Measurements from ENCODE around the gene ZC3H6. TPM values are rescaled to one million over a fixed set of nuclear protein-coding genes. Genes with fewer than 3 reads are reported as not detected.
"Not testable (repeated sequence)": the region's sequence is repeated elsewhere in the genome, so short reads cannot be mapped to it uniquely, and the experiment has no call there.

The ZC3H6 gene
- polyA plus RNA-seq, 1 donor: 7.1 TPM

DNA sequence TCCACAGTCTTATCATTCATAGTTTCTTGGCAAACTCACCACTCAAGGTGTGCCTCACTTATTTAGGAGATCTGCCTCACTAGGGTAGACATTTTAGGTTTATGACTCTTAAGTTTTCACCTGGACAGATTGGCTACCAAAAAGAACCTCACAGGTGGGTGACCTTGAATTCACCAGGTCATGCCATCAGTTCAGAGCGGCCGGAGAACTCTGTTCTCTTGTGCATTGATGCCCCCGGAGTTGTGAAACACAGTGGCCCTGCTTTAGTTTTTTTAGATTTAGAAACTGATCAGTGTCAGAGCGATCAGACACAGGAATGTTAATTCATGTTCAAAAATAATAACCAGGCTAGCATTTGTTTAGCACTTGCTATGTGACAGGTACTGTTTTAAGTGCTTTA lies 6.7 kb downstream of the ZC3H6 start:
- DNase-seq: not testable (repeated sequence)

DNA sequence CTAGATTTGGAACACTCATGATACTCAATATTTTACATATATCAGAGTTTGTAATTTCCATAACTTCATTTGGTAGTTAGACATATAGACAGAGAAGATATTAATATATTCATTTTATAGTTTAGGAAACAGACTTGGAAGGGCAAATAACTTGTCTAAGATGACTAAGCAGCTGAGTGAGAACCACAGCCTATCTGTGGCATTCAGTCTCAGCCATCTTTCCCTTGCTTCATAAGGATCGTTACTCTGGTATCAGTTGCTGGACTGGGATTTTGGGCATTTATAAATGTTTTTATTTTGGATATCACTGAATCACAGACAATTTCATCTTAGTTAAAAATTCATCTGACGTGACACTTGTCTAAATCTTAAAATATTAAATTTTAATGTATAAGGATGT lies 8.1 kb downstream of the ZC3H6 start:
- not testable (repeated sequence) for DNase-seq

DNA sequence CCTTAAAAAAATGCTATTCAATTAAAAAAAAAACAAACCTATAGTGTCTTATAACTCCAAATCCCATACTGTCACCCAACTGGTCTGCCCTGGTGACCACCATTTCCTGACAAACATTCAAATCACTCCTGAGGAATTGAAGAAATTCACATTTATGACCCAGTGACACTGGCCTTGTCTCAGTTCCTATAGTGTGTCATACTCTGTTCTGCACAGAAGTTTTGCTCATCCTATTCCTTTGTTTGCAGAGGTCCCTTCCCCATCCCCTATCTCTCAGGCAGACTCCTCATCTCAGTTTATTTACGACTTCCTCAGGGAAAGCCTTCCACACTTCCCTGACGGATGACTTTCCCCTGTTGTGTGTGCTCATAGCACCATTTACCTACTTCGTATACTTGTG lies 14.7 kb downstream of the ZC3H6 start:
- DNase-seq: no peak

DNA sequence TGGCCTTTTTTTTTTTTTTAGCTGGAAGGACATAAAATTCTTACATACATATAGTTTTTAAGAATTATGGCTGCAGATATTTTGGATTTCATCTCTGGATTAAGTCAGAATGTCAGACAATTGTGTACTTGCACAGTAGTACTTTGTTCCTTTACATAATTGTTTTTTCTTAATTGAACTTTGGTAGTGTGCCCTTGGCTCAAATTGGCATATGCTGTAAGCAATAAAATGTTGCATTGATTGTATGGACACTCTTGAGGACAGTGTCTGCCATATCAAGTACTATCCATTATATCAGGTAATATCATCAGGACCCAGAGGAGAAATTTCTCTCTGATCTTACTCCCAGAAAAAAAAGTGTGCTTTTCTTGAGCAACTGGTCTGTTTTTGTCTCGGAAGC lies 15.3 kb downstream of the ZC3H6 start:
- no peak for DNase-seq

DNA sequence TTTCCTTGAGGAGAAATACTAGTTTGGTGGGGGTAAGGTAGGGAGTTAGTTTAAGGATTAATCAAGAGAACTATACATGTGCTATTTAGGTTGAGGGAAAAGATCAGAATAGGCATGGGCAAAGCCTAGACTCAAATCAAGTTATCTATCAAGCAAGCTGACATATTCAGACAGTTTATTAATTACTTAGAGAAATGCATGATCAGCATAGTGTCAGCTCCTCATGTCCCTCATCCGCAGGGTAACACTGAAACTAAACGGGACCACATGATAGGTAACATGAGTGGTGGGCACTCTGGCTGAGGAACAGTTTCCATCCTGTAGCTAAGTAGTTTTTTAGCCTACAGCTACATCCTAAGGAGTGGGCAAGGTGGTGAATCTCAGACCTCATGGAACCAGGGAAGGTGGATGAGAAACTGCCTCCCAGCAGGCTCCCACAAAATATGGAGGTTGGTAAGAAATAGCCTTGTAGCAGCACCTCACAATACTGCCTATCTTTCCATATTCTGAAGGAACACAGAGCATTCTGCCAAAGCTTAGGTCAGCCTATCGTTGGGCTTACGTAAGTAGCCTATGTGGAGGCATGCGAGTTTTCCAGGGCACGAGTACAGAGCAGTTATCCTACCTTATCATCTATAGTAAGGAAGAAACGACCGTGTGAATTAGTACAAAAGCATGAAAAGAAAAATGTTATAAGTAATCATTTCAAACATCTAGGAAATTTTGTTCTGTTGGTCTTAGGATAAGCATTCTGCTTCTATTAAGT lies 18.4 kb downstream of the ZC3H6 start:
- no peak for DNase-seq

DNA sequence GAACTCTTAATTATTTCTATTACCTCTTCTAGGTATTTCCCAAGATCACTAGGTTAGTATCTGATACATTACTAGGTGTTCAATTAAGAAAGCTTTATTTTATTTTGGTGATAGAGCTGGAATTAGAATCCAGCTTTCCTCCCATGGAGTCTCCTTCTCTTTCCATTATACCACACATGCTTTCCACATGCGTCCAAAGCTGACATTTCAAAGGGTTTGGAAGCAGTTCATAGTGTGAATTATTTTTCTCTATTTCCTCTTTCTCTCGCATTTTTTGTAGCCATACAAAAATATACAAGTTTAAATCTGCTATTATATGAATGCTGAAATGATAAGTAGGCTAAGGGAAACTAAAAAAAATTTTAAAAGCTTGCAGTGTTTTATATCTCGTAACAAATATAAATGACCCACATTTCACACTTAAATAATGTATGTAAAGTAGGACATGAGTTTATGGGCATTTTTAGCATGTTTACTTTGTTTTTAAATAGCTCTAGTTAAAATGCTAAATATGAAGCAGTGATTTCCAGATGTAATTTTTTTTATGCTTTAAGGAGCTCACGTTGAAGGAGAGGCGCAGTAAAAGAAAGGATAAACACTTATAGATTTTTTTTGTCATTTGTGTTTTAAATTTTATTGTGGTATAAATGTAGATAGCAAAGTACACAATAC lies 20.1 kb downstream of the ZC3H6 start:
- DNase-seq: no peak

DNA sequence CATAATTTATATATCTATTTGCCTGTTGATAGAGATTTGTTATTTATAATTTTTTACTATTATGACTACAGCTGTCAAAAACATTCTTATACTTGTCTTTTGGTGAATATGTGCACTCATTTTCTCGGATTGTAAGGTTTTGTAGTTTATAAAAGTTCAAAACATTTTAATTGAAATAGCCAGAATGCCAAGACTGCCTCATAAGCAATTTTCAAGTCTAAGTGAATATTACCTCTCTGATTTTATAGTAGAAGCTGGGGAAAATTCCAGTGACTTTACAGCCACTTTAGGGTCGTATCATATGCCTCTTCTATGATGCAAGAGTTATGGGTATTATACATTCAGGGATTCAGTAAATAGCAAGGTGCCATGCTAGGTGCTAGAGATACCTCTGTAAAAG lies 21.0 kb downstream of the ZC3H6 start:
- no peak for DNase-seq

DNA sequence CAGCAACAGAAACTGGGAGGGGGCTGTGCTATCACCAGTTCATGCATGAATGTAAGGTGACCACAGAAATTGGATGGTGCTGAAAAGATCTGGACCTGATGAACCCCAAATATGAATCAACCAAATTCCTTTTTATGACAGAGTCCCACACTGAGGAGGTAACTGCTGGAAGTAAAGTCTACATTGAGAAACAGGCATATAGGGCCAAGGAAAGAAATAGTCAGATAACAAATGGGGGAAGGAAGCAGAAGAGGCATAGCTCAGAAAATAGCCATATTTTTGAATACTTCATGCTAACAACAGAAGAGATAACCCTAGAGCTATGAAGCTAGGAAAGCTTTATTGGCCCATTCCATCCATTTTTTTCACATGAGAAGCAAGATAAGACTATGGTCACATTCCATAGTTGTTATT lies 25.8 kb downstream of the ZC3H6 start:
- DNase-seq: no peak

DNA sequence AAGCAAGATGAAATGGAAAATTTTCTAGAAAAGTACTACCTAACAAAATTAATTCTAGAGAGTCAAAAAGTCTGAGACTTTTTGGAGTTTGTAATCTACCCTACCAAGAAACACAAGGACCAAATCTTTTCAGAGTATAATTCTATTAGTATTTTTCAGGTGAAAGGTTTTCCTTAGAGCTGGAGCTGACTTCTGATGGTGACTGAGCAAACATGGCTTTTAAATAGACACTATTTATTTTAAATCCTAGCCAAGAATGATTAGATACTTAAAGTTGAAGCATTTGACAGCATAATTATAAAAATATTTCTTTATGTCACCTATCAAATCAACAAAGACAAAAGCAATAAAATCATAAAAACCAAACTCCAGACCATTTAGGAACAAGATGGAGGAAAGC lies 26.6 kb downstream of the ZC3H6 start:
- DNase-seq: no peak

DNA sequence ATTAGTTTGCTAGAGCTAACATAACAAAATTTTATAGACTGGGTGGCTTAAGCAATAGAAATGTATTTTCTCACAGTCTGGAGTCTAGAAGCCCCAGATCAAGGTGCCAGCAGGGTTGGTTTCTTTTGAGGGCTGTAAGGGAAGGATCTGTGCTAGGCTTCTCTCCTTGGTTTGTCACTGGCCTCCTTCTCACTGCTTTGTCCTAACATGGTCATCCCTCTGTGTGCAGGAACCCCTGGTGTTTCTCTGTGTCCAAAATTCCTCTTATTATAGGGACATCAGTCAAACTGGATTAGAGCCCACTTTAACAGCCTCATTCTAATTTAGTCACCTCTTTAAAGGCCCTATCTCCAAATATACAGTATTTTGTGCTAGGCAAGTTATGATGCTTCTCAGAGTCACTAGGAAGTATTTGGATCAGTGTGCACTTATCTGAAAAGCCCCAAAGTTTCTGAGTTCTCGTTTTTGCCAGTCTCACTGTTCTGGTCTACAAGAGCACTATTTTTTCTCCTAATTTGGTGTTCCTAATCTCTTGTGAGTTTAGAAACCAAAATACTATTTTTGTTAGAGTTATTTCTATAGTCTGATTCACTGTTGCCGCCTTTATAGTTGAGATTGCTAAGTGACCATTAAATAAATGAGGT lies 29.0 kb downstream of the ZC3H6 start:
- DNase-seq: no peak

DNA sequence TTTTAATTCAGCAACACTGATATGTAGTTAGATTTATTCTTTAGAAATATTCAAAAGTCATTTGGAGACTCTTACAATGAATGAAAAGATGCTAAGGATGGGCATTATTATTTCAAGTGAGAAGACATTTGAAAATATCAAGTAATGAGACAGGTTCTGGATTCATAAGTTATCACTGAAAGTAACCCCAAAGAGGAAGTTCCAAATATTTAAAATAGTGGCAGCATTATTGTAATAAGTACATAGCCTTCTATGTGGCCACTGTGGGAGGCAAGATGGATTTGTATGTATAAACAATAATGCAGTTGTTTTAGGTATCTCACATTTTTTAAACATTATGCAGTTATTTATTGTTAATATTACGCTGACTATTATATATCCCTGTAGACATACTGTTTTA lies 29.7 kb downstream of the ZC3H6 start:
- no peak for DNase-seq

DNA sequence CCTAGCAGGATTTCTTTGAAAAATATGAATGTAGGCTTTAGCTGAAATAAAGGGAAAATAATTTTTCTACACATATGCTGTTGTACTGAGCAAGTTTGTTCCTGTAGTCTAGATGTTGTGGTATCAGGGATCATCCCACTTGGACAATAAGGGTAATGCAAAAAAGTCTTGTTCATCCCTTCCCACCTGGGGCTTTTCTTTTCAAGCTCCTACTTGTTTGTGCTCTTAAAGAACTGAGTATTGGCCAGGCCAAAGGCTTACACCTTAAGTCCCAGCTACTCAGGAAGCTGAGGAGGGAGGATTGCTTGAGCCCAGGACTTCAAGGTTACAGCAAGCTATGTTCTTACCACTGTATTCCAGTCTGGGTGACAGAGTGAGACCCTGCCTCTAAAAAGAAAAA lies 35.5 kb downstream of the ZC3H6 start:
- no peak for DNase-seq

DNA sequence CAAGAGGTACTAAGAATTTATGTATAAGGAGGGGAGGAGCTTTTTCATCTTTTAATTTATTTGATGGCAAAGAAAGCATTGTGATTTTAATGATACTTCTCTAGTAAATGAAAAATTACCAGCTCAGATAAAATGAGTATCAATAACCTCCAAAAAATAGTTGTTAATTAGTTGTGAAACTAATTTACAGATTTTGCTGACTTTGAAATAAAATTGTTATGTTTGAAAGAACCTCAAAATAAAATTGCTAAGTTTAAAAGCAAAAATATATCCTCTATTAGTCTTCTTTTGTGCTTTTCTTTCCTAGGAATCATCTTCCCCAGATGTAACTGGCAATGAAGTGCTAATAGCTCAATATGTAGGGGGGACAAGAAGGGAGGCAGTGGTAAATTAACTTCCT lies 36.5 kb downstream of the ZC3H6 start:
- no peak for DNase-seq

DNA sequence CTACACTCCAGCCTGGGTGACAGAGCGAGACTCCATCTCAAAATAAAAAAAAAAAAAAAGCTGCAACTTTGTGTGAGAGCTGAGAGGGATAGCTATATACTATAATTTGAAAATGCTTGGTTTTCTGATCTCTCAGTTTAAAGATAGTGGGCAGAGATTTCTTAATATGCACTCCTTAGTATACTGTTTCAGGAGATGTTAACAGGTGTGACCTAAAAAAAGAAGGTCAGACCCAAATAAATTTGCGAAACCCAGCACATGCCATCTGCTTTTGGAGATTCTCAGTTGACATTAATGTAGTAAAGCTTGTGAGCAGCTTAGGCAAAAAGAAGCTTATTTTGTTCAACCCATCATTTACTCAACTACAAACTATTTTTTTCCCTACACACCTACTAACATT lies 37.4 kb downstream of the ZC3H6 start:
- DNase-seq: no peak

DNA sequence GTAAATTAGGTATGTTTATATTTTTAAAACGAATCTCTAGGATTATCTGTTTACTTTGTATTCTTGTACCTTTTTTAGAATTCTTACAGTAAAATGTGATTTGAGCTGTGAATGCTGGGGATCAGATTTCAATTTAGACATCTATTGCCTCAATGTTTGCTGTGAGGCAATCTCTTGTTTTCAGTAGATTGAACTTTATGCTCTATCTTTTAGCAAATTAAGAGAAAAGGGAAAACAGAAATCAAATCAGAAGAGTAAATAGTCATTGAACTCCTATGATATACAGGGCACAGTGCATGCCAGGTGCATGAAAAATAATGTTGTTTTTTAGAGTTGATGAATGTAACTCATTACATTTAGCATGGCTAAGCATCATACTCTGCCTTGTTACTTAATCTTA lies 39.5 kb downstream of the ZC3H6 start:
- no peak for DNase-seq

DNA sequence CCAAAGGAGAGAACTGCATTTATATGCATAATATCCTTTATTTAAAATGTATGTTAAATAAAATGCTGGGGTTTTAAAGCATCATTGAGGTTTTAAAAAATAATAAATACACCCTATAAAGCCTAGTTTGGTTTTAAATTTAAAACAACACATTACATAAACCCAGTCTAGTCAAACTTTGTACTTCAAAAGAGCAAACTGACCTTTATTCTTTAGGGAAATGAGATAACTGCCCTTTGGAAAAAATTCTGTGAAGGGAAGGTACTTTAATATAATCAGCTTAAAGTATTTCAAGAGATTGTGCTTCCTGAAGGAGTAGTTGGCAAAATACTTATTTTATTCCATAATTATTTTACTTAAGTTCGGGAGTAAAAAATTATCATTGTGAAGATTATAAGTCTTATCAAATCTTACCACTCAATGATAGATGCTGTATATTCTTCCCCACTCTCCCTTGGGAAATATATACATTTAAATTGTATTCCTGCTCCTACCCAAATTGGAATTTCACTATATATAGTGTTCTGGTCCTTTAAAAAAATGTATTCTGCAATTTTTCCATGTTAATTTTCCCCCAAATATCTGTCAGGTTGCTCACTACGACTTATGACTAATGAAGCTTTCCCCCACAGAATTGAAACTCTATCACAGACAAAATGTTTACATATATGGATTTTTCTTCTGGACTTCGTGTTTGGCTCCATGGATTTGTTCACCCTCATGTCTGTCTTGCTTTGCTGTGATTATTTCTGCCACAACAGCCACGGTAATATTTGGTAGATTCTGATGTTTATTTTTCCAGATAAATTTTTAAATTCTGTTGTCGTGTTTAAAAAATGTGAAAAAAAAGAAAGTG lies 42.1 kb downstream of the ZC3H6 start:
- no peak for DNase-seq

DNA sequence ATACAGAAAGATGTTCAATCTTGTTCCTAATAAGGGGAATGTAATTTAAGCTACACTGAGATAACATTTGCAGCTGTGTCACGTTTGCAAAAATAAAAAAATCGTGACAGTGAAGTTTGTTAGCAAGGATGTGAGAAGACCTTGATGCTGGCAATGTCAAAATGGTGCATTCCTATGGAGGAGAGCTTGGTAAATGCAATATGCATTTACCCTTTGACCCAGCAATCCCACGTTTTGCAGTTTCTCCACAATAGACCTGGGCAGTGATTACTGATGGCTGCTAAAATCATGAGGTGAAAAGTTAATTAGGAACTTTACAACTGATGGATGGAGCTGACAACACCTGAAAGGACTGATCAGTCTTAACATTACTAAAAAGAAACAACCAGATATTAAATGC lies 43.1 kb downstream of the ZC3H6 start:
- no peak for DNase-seq

DNA sequence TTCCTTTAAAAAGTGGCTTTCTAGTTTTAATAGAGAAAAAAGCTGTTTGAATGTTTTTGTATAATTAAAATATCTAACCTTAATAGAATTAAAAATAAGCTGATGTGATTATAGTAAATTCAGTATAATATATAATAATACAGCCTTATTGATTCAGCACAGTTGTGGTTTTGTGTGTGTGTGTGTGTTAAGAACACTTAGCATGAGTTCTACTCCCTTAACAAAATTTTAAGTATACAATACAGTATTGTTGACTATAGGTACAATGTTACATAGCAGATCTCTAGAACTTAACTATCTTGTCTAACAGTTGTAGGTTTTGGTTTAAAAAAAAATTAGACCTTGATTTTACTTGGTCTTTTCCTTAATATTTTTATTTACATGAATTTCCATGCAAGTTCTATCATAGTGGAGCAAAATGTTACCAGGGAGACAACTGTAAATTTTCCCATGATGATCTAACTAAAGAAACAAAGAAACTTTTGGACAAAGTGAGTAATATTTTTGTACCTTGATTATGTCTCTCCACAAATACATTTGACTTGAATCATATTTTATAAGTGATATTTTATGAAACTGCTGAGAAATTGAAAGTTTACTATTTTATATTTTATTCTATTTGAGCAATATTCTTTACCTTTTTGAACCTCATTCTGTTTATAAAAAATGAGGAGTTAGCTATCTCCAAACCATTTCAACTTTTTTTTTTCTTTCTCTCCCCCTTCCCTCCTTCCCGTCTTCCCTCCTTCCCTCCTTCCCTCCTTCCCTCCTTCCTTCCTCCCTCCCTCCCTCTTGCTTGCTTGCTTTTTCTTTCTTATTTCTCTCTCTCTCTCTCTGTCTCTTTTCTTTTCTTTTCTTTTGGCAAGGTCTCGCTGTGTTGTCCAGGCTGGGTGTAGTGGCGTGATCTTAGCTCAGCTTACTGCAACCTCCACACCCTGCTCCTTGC lies 46.3 kb downstream of the ZC3H6 start:
- DNase-seq: no peak

DNA sequence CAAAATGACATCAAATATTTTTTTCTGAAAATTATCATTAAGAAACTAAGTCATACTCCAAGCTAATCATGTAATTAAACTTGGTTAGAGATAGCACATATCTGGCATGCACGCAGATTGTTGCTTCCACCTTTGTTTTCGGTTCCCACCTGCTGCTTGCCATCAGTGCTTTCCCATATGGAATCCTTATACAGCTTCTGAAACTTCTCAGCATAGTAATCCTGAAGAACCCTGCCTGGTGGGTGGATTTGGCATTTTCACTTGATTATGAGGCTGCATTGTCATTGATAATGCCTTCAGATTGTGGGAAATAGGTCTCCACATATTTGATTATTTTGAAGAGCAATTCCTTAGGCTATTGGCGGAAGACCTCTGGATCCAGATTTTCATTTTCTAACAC lies 47.5 kb downstream of the ZC3H6 start:
- DNase-seq: no peak

DNA sequence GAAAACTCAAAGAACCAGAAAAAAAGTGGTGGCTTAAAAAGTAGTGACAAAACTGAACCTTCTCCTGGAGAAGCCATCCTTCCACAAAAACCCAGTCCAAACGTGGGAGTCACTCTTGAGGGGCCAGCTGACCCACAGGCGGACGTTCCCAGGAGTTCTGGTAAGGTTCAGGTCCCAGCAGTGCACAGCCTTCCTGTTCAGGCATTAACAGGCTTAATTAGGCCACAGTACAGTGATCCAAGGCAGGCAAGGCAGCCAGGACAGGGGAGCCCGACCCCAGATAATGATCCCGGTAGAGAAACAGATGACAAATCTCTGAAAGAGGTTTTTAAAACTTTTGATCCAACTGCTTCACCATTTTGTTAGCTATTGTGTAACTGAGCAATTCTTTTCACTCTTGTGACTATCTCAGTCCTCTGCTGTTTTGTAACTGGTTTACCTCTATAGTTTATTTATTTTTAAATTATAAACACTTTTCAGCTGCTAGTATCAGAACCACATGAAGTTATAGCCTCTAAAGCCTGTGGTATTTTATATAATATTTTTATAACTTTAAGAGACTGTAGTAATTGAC lies 56.8 kb downstream of the ZC3H6 start:
- no peak for DNase-seq

DNA sequence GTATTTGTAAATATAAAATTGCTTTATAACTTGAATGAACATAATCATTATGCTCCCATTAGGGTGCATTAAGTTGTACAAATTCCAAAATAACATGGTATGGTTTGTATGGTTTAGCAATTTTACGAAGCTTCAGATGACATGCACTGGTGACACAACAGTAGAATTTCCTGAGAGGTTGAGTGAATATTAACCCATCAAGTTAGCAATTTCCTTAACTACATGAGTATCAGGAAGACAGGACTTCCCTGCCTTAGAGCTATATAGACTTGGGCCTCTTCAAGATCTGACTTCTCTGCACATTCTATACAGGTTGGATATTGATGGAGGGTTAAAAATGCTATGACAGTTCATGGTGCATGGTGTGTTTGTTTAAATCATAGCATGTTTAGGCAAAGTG lies 60.2 kb downstream of the ZC3H6 start:
- DNase-seq: no peak

All from hindlimb muscle (tissue), 1 donor.